ENCODE measurements around the gene CDK14.

DNA sequence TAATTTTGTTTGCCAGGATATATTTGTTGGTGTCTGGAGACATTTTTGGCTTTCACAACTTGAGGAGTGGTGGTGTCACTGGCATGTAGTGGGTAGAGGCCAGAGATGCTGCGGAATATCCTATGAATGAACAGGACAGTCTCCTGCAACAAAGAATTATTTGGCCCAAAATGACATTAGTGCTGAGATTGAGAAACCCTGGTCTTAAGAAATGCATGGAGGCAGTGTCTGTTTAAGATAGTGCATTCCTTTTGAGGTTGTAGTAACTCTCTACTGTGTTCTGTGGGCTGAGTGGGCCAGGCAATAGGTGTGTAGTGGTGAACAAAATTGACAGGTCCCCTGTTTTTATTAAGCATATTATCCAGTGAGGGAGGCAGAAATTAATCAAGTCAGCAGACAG, 165.5 kb downstream of the CDK14 start:
- no peak for TF ChIP-seq EP300 (IDR thresholded peaks at IDR 0.05; ENCODE audit: borderline replicate concordance in 1 of 2, control insufficient read depth in 1 of 2, low read depth in 2 of 2, low read length in 2 of 2)
- no peak for TF ChIP-seq HDAC6 (IDR thresholded peaks at IDR 0.05; ENCODE audit: unreplicated experiment)
- TF ChIP-seq TAF1 (IDR thresholded peaks at IDR 0.05; ENCODE audit: borderline replicate concordance, low read depth, low read length), result no peak
- TF ChIP-seq NFIC (IDR thresholded peaks at IDR 0.05; ENCODE audit: low read depth, low read length), result no peak
- TF ChIP-seq, protein P1, sequence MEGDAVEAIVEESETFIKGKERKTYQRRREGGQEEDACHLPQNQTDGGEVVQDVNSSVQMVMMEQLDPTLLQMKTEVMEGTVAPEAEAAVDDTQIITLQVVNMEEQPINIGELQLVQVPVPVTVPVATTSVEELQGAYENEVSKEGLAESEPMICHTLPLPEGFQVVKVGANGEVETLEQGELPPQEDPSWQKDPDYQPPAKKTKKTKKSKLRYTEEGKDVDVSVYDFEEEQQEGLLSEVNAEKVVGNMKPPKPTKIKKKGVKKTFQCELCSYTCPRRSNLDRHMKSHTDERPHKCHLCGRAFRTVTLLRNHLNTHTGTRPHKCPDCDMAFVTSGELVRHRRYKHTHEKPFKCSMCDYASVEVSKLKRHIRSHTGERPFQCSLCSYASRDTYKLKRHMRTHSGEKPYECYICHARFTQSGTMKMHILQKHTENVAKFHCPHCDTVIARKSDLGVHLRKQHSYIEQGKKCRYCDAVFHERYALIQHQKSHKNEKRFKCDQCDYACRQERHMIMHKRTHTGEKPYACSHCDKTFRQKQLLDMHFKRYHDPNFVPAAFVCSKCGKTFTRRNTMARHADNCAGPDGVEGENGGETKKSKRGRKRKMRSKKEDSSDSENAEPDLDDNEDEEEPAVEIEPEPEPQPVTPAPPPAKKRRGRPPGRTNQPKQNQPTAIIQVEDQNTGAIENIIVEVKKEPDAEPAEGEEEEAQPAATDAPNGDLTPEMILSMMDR (IDR thresholded peaks at IDR 0.05 in 2 of 3, conservative IDR thresholded peaks at IDR 0.05 in 1 of 3; ENCODE audit: control insufficient read depth in 2 of 3, extremely low read depth in 1 of 3, insufficient read depth in 1 of 3, low read depth in 3 of 3, low read length in 3 of 3), result no peak
- no peak for TF ChIP-seq POLR2AphosphoS5 (IDR thresholded peaks at IDR 0.05; ENCODE audit: low read length)
- TF ChIP-seq, protein P2, sequence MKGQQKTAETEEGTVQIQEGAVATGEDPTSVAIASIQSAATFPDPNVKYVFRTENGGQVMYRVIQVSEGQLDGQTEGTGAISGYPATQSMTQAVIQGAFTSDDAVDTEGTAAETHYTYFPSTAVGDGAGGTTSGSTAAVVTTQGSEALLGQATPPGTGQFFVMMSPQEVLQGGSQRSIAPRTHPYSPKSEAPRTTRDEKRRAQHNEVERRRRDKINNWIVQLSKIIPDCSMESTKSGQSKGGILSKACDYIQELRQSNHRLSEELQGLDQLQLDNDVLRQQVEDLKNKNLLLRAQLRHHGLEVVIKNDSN (IDR thresholded peaks at IDR 0.05; ENCODE audit: borderline replicate concordance, extremely low read length, insufficient read depth, low read depth, low read length), result no peak
- TF ChIP-seq USF2 (IDR thresholded peaks at IDR 0.05; ENCODE audit: borderline replicate concordance, low read depth, low read length), result no peak
- TF ChIP-seq EZH2 (IDR thresholded peaks at IDR 0.05; ENCODE audit: borderline replicate concordance, control insufficient read depth, low read depth, low read length), result no peak
- TF ChIP-seq SIN3A (IDR thresholded peaks at IDR 0.05; ENCODE audit: low read depth, low read length), result no peak
- TF ChIP-seq BCLAF1 (IDR thresholded peaks at IDR 0.05), result no peak
- TF ChIP-seq SKIL (IDR thresholded peaks at IDR 0.05; ENCODE audit: low read depth, poor library complexity, severe bottlenecking), result no peak
- no peak for TF ChIP-seq KAT2A (conservative IDR thresholded peaks at IDR 0.05; ENCODE audit: control insufficient read depth, low read depth, low read length)
- TF ChIP-seq, protein P3, sequence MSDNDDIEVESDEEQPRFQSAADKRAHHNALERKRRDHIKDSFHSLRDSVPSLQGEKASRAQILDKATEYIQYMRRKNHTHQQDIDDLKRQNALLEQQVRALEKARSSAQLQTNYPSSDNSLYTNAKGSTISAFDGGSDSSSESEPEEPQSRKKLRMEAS (IDR thresholded peaks at IDR 0.05; ENCODE audit: low read depth, low read length), result no peak

All from GM12878 (cell line).